ENCODE data around the gene COL5A1. TPM values are rescaled to one million over a fixed set of nuclear protein-coding genes. Genes with fewer than 3 reads are reported as not detected.

Gene COL5A1
- total RNA-seq, 1 donor from 2014 or later, result 28.9 TPM

- Mint-ChIP-seq H3K27me3 (ENCODE audit: unreplicated experiment) (peaks cover 3% of the 10 kb centered on the region), H3K36me3 (ENCODE audit: unreplicated experiment) (peaks cover 7% of the 10 kb centered on the region), H3K9me3 (ENCODE audit: unreplicated experiment) (no peaks in the 10 kb centered on the region), H3K4me3 (ENCODE audit: unreplicated experiment) (no peak overlapping the region), H3K4me1 (ENCODE audit: low read depth, unreplicated experiment) (peaks cover 3% of the 10 kb centered on the region), H3K27ac (ENCODE audit: unreplicated experiment) (no peak overlapping the region)
- TF ChIP-seq CTCF (IDR thresholded peaks at IDR 0.05; ENCODE audit: partially characterized antibody, unreplicated experiment), result no peak
- DNase-seq, result no peak
Observed at GRCh38 chr9:134680393-134681060, 38.9 kb downstream of the COL5A1 start.

GRCh38 chr9:134681061-134681661, 39.6 kb downstream of the COL5A1 start:
- DNase-seq, result no peak
- Mint-ChIP-seq H3K27ac (ENCODE audit: unreplicated experiment) (no peak overlapping the region), H3K9me3 (ENCODE audit: unreplicated experiment) (no peaks in the 10 kb centered on the region), H3K36me3 (ENCODE audit: unreplicated experiment) (peaks cover 6% of the 10 kb centered on the region), H3K4me3 (ENCODE audit: unreplicated experiment) (no peak overlapping the region), H3K4me1 (ENCODE audit: low read depth, unreplicated experiment) (peaks cover 3% of the 10 kb centered on the region), H3K27me3 (ENCODE audit: unreplicated experiment) (peaks cover 3% of the 10 kb centered on the region)
- TF ChIP-seq CTCF (IDR thresholded peaks at IDR 0.05; ENCODE audit: partially characterized antibody, unreplicated experiment), result no peak

GRCh38 chr9:134682026-134682425, 40.4 kb downstream of the COL5A1 start:
- DNase-seq, result no peak
- no peaks in the 10 kb centered on the region for H3K9me3 Mint-ChIP-seq (ENCODE audit: unreplicated experiment)
- H3K27ac Mint-ChIP-seq (ENCODE audit: unreplicated experiment), result no peak overlapping the region
- TF ChIP-seq CTCF (IDR thresholded peaks at IDR 0.05; ENCODE audit: partially characterized antibody, unreplicated experiment), result no peak
- no peak overlapping the region for H3K4me3 Mint-ChIP-seq (ENCODE audit: unreplicated experiment)
- H3K36me3 Mint-ChIP-seq (ENCODE audit: unreplicated experiment), result no peaks in the 10 kb centered on the region
- peaks cover 8% of the 10 kb centered on the region for H3K27me3 Mint-ChIP-seq (ENCODE audit: unreplicated experiment)
- peaks cover 3% of the 10 kb centered on the region for H3K4me1 Mint-ChIP-seq (ENCODE audit: low read depth, unreplicated experiment)

GRCh38 chr9:134682651-134683364, 41.2 kb downstream of the COL5A1 start:
- Mint-ChIP-seq H3K36me3 (ENCODE audit: unreplicated experiment) (no peaks in the 10 kb centered on the region), H3K4me1 (ENCODE audit: low read depth, unreplicated experiment) (peaks cover 3% of the 10 kb centered on the region), H3K27me3 (ENCODE audit: unreplicated experiment) (peaks cover 8% of the 10 kb centered on the region), H3K4me3 (ENCODE audit: unreplicated experiment) (no peak overlapping the region), H3K9me3 (ENCODE audit: unreplicated experiment) (no peaks in the 10 kb centered on the region), H3K27ac (ENCODE audit: unreplicated experiment) (no peak overlapping the region)
- TF ChIP-seq CTCF (IDR thresholded peaks at IDR 0.05; ENCODE audit: partially characterized antibody, unreplicated experiment), result no peak
- DNase-seq, result no peak

Measured in glutamatergic neuron (in vitro differentiated cells).